HG02763 (cell line): ENCODE measurements around the gene USP12.
"Not testable (repeated sequence)": the region's sequence is repeated elsewhere in the genome, so short reads cannot be mapped to it uniquely, and the experiment has no call there.

Source experiments
- ATAC-seq: cut with Tn5 transposase; IDR thresholded peaks from one replicate; pipeline ENCODE4 v1.9.1; 2021; ENCODE audit warnings: mild to moderate bottlenecking, moderate library complexity; ENCODE audit not compliant: unreplicated experiment

Gene USP12

GRCh38 chr13:27080018-27080948 lies 91.3 kb downstream of the USP12 start:
- ATAC-seq, result no peak

GRCh38 chr13:27079421-27079958 lies 92.1 kb downstream of the USP12 start:
- ATAC-seq, result no peak

GRCh38 chr13:27077451-27077850 lies 94.2 kb downstream of the USP12 start:
- ATAC-seq, result no peak

GRCh38 chr13:27076421-27076820 lies 95.2 kb downstream of the USP12 start:
- ATAC-seq, result no peak

- no peak for ATAC-seq
Observed at GRCh38 chr13:27073186-27073585, 98.4 kb downstream of the USP12 start.

- ATAC-seq, result not testable (repeated sequence)
Observed at GRCh38 chr13:27066123-27066522, 105.5 kb downstream of the USP12 start.

GRCh38 chr13:27065582-27065981 lies 106.0 kb downstream of the USP12 start:
- no peak for ATAC-seq

- no peak for ATAC-seq
Observed at GRCh38 chr13:27064252-27064995, 107.2 kb downstream of the USP12 start.

- ATAC-seq, result no peak
Observed at GRCh38 chr13:27057817-27058216, 113.8 kb downstream of the USP12 start.

GRCh38 chr13:27055526-27055925 lies 116.1 kb downstream of the USP12 start:
- no peak for ATAC-seq

- no peak for ATAC-seq
Observed at GRCh38 chr13:27054760-27055159, 116.9 kb downstream of the USP12 start.

GRCh38 chr13:27053902-27054595 lies 117.6 kb downstream of the USP12 start:
- ATAC-seq, result no peak

- no peak for ATAC-seq
Observed at GRCh38 chr13:27053210-27053884, 118.3 kb downstream of the USP12 start.

- no peak for ATAC-seq
Observed at GRCh38 chr13:27052551-27053208, 118.9 kb downstream of the USP12 start.

- no peak for ATAC-seq
Observed at GRCh38 chr13:27047081-27047480, 124.5 kb downstream of the USP12 start.

- ATAC-seq, result no peak
Observed at GRCh38 chr13:27044837-27045570, 126.6 kb downstream of the USP12 start.

- no peak for ATAC-seq
Observed at GRCh38 chr13:27043013-27043412, 128.6 kb downstream of the USP12 start.

GRCh38 chr13:27041341-27041740 lies 130.3 kb downstream of the USP12 start:
- ATAC-seq, result no peak

- no peak for ATAC-seq
Observed at GRCh38 chr13:27040826-27041108, 130.8 kb downstream of the USP12 start.
